HEK293 (cell line): Measurements from ENCODE around the gene HS3ST5.

ENCODE experiments used
- CTCF ChIA-PET: fragments of 350-600 bp; formaldehyde crosslinking; extraction: SDS; loops from one replicate; lab custom pipeline; 2021; ENCODE audit warnings: antibody characterized with exemption; lab: Yijun Ruan, JAX
- POLR2A ChIA-PET: fragments of 300-600 bp; formaldehyde crosslinking; extraction: SDS; loops from one replicate; lab custom pipeline; 2020; ENCODE audit warnings: antibody characterized with exemption, inconsistent platforms; lab: Yijun Ruan, JAX
- H3K27ac ChIP-seq: fragments of 200-500 bp; sonication (Bioruptor generic); 2 replicates; pipeline ENCODE4 v1.5.1; 2014; ENCODE audit warnings: low read depth, low read length, control low read depth, inconsistent platforms; ENCODE audit errors: extremely low read depth
- H3K36me3 ChIP-seq, 2 experiments: fragments of 200-500 bp in 1 of 2; sonication (Bioruptor generic) in 1 of 2; 1 replicate in 1 of 2; 2 replicates in 1 of 2; pipeline ENCODE4 v1.5.1; 2014 to 2017; ENCODE audit warnings: inconsistent platforms in 2 of 2, low read length in 2 of 2; ENCODE audit not compliant: control insufficient read depth in 2 of 2, insufficient read depth in 1 of 2
- H3K4me1 ChIP-seq: fragments of 200-500 bp; sonication (Bioruptor generic); 2 replicates; pipeline ENCODE4 v1.5.1; 2014; ENCODE audit warnings: mild to moderate bottlenecking, low read length, inconsistent platforms; ENCODE audit not compliant: control insufficient read depth, insufficient read depth
- H3K4me3 ChIP-seq: 2 replicates; pipeline ENCODE4 v1.5.1; 2011; ENCODE audit warnings: low read depth, mild to moderate bottlenecking, control low read depth, low read length, moderate library complexity
- H3K9me3 ChIP-seq: fragments of 200-500 bp; sonication (Bioruptor generic); 2 replicates; pipeline ENCODE4 v1.5.1; 2014; ENCODE audit warnings: low read depth, low read length, inconsistent platforms; ENCODE audit not compliant: control insufficient read depth, insufficient read depth
- GLI4 ChIP-seq: fragments of 450-650 bp; formaldehyde crosslinking; IDR thresholded peaks from 2 replicates; pipeline ENCODE4 v1.5.1; 2016; ENCODE audit warnings: missing biosample characterization, missing genetic modification characterization
- GLIS2 ChIP-seq: fragments of 450-650 bp; formaldehyde crosslinking; IDR thresholded peaks from 2 replicates; pipeline ENCODE4 v1.5.1; 2016; ENCODE audit warnings: missing biosample characterization, missing genetic modification characterization
- MEIS1 ChIP-seq: sonication (generic); formaldehyde crosslinking; IDR thresholded peaks from 2 replicates; pipeline ENCODE4 v1.8.1; 2022; ENCODE audit warnings: missing genetic modification reagents, mild to moderate bottlenecking, borderline replicate concordance
- MYNN ChIP-seq: fragments of 450-650 bp; formaldehyde crosslinking; IDR thresholded peaks from 2 replicates; pipeline ENCODE4 v1.5.1; 2016; ENCODE audit warnings: missing biosample characterization, missing genetic modification characterization, borderline replicate concordance
- ZNF146 ChIP-seq: fragments of 450-650 bp; formaldehyde crosslinking; IDR thresholded peaks from 2 replicates; pipeline ENCODE4 v1.5.1; 2016; ENCODE audit warnings: missing biosample characterization, missing genetic modification characterization
- ZNF16 ChIP-seq: fragments of 450-650 bp; formaldehyde crosslinking; IDR thresholded peaks from 2 replicates; pipeline ENCODE4 v1.5.1; 2016; ENCODE audit warnings: low read depth, missing biosample characterization, missing genetic modification characterization
- ZNF292 ChIP-seq: fragments of 450-650 bp; formaldehyde crosslinking; IDR thresholded peaks from 2 replicates; pipeline ENCODE4 v1.5.1; 2016; ENCODE audit warnings: low read depth, missing biosample characterization, missing genetic modification characterization, borderline replicate concordance
- ZNF426 ChIP-seq: fragments of 450-650 bp; formaldehyde crosslinking; IDR thresholded peaks from 2 replicates; pipeline ENCODE4 v1.5.1; 2017; ENCODE audit warnings: missing biosample characterization, missing genetic modification characterization, mild to moderate bottlenecking, inconsistent platforms, moderate library complexity
- ZNF596 ChIP-seq: fragments of 450-650 bp; IDR thresholded peaks from 2 replicates; pipeline ENCODE4 v1.5.0; 2018; ENCODE audit warnings: missing biosample characterization, mild to moderate bottlenecking, missing genetic modification characterization, moderate library complexity
- ZNF600 ChIP-seq: fragments of 450-650 bp; formaldehyde crosslinking; IDR thresholded peaks from 2 replicates; pipeline ENCODE4 v1.5.1; 2016; ENCODE audit warnings: missing biosample characterization, missing genetic modification characterization
- ZNF677 ChIP-seq: fragments of 450-650 bp; IDR thresholded peaks from 2 replicates; pipeline ENCODE4 v1.5.0; 2018; ENCODE audit warnings: missing biosample characterization, mild to moderate bottlenecking, missing genetic modification characterization, moderate library complexity
- ZNF830 ChIP-seq: fragments of 450-650 bp; IDR thresholded peaks from 2 replicates; pipeline ENCODE4 v1.5.0; 2018; ENCODE audit warnings: missing biosample characterization, missing genetic modification characterization, low read depth, mild to moderate bottlenecking, moderate library complexity
- TF ChIP-seq, protein P1 (sequence below): fragments of 450-650 bp; formaldehyde crosslinking; IDR thresholded peaks from 2 replicates; pipeline ENCODE4 v1.5.1; 2016; ENCODE audit warnings: missing biosample characterization, missing genetic modification characterization
- TF ChIP-seq, protein P2 (sequence below): fragments of 450-650 bp; formaldehyde crosslinking; conservative IDR thresholded peaks from 2 replicates; pipeline ENCODE4 v1.5.1; 2016; ENCODE audit warnings: low read depth, missing biosample characterization, missing genetic modification characterization
- TF ChIP-seq, protein P3 (sequence below): fragments of 450-650 bp; formaldehyde crosslinking; IDR thresholded peaks from 2 replicates; pipeline ENCODE4 v1.5.1; 2016; ENCODE audit warnings: missing biosample characterization, missing genetic modification characterization, borderline replicate concordance
- TF ChIP-seq, protein P4 (sequence below): fragments of 450-650 bp; formaldehyde crosslinking; IDR thresholded peaks from 2 replicates; pipeline ENCODE4 v1.5.1; 2016; ENCODE audit warnings: missing biosample characterization, missing genetic modification characterization

The HS3ST5 gene

DNA sequence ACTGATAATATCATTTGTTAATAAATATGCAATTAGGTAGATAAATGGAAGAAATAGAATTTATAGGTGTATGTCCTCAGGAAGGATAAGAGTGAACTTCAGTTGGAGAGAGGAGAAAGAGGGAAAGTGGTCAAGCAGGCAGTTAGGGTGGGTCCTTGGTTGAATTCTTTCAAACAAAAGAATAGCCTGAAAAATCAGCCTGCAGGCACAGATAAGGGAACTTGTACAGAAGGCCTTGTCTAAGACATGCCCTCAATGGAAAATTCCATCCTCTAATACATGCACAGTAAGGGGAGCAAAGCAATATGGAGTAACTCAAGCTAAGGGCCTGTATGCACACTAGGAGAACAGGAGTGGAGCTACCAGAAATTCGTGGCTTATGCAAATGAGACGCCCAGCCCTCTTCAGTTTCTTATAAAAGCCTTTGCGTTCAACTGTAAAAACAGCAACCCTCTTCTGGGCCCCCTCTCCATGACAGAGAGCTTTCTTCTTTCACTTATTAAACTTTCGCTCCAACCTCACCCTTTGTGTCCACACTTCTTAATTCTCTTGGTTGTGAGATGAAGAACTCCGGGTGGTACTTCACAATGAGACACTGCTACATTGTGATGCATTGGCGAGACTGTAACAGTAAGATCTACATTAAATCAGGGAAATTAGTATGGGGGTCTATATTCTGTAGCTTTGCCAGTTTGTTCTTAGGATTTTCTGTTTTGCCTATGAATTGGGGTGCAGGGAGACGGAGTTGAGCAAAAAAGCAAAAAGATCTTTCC, 147.0 kb downstream of the HS3ST5 start:
- H3K36me3 ChIP-seq = no peaks in the 10 kb centered on the region

GRCh38 chr6:114195027-114195365, 147.8 kb downstream of the HS3ST5 start:
- POLR2A ChIA-PET = interaction anchor here (0.5 kb wide), 1 partner anchor 1164 kb away, joined by 6 read pairs; no protein-coding TSS in a partner anchor
- no peaks in the 10 kb centered on the region for H3K36me3 ChIP-seq
- H3K27ac ChIP-seq = no peak overlapping the region
- no peaks in the 10 kb centered on the region for H3K9me3 ChIP-seq
- CTCF ChIA-PET = interaction anchor here (1.2 kb wide), 1 partner anchor 86 kb away, joined by 3 read pairs; no protein-coding TSS in a partner anchor
- TF ChIP-seq GLIS2 (tag by site-specific recombination) = no peak
- TF ChIP-seq GLI4 (tag by site-specific recombination) = no peak
- no peak for TF ChIP-seq ZNF677 (tag by site-specific recombination)
- TF ChIP-seq ZNF596 (tag by site-specific recombination) = no peak
- TF ChIP-seq ZNF292 (tag by site-specific recombination) = no peak
- TF ChIP-seq ZNF146 (tag by site-specific recombination) = no peak
- TF ChIP-seq ZNF600 (tag by site-specific recombination) = no peak
- TF ChIP-seq, protein P1, sequence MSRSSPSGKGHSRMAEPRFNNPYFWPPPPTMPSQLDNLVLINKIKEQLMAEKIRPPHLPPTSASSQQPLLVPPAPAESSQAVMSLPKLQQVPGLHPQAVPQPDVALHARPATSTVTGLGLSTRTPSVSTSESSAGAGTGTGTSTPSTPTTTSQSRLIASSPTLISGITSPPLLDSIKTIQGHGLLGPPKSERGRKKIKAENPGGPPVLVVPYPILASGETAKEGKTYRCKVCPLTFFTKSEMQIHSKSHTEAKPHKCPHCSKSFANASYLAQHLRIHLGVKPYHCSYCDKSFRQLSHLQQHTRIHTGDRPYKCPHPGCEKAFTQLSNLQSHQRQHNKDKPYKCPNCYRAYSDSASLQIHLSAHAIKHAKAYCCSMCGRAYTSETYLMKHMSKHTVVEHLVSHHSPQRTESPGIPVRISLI (tag by site-specific recombination) = no peak
- no peak overlapping the region for H3K4me3 ChIP-seq
- H3K4me1 ChIP-seq = peaks cover 5% of the 10 kb centered on the region

More for the DNA sequence above, 147.0 kb downstream of the HS3ST5 start:
- CTCF ChIA-PET = interaction anchor here (0.7 to 1.2 kb wide), 4 partner anchors 14 to 87 kb away, joined by 3 to 5 read pairs (median 3); no protein-coding TSS in a partner anchor
- POLR2A ChIA-PET = no interaction called here
- no peak overlapping the region for H3K4me3 ChIP-seq
- H3K9me3 ChIP-seq = no peaks in the 10 kb centered on the region
- peaks cover 5% of the 10 kb centered on the region for H3K4me1 ChIP-seq
- TF ChIP-seq ZNF830 (no peak), MEIS1 (CRISPR knock-in tag) (no peak), ZNF16 (tag by site-specific recombination) (no peak)
- TF ChIP-seq, protein P2, sequence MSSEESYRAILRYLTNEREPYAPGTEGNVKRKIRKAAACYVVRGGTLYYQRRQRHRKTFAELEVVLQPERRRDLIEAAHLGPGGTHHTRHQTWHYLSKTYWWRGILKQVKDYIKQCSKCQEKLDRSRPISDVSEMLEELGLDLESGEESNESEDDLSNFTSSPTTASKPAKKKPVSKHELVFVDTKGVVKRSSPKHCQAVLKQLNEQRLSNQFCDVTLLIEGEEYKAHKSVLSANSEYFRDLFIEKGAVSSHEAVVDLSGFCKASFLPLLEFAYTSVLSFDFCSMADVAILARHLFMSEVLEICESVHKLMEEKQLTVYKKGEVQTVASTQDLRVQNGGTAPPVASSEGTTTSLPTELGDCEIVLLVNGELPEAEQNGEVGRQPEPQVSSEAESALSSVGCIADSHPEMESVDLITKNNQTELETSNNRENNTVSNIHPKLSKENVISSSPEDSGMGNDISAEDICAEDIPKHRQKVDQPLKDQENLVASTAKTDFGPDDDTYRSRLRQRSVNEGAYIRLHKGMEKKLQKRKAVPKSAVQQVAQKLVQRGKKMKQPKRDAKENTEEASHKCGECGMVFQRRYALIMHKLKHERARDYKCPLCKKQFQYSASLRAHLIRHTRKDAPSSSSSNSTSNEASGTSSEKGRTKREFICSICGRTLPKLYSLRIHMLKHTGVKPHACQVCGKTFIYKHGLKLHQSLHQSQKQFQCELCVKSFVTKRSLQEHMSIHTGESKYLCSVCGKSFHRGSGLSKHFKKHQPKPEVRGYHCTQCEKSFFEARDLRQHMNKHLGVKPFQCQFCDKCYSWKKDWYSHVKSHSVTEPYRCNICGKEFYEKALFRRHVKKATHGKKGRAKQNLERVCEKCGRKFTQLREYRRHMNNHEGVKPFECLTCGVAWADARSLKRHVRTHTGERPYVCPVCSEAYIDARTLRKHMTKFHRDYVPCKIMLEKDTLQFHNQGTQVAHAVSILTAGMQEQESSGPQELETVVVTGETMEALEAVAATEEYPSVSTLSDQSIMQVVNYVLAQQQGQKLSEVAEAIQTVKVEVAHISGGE (tag by site-specific recombination) = no peak
- TF ChIP-seq, all 188 proteins: peak for 0
- no peak overlapping the region for H3K27ac ChIP-seq

DNA sequence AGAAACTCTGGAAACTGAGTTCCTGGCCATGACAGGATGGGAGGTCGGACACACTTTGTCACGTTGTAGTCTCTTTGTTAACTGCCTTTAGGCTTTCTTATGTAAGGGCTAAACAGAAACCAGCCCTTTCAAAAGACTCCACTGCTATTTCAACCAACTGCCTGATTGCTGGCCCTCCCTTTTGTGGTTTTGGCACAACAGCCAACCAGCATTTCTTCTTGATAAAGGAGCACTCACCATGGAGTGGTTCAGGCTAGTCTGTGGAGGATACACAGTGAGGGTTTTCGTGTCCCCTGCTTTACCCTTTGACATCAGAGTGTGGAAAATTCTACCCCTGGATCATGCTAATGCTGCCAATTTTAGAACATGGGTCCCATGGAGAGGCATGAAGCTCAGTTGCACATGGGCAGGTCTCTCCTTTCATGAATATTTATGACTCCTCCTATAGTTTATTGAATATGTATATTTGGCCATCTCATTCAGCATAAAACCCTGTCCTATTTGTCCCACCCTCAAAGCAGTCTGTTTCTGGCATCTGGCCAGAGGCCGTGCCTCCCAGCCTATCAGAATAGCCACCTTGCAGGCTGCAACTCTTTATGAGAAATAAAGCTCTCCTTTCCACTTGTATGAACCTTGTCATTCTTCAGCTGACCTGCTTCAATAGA, 148.3 kb downstream of the HS3ST5 start:
- H3K27ac ChIP-seq = no peak overlapping the region
- H3K4me1 ChIP-seq = peaks cover 5% of the 10 kb centered on the region
- CTCF ChIA-PET = interaction anchor here (1.2 kb wide), 1 partner anchor 86 kb away, joined by 3 read pairs; no protein-coding TSS in a partner anchor
- no peaks in the 10 kb centered on the region for H3K9me3 ChIP-seq
- POLR2A ChIA-PET = interaction anchor here (0.5 kb wide), 1 partner anchor 1164 kb away, joined by 6 read pairs; no protein-coding TSS in a partner anchor
- TF ChIP-seq MYNN (tag by site-specific recombination) (no peak), ZNF426 (tag by site-specific recombination) (no peak)
- TF ChIP-seq, protein P3, sequence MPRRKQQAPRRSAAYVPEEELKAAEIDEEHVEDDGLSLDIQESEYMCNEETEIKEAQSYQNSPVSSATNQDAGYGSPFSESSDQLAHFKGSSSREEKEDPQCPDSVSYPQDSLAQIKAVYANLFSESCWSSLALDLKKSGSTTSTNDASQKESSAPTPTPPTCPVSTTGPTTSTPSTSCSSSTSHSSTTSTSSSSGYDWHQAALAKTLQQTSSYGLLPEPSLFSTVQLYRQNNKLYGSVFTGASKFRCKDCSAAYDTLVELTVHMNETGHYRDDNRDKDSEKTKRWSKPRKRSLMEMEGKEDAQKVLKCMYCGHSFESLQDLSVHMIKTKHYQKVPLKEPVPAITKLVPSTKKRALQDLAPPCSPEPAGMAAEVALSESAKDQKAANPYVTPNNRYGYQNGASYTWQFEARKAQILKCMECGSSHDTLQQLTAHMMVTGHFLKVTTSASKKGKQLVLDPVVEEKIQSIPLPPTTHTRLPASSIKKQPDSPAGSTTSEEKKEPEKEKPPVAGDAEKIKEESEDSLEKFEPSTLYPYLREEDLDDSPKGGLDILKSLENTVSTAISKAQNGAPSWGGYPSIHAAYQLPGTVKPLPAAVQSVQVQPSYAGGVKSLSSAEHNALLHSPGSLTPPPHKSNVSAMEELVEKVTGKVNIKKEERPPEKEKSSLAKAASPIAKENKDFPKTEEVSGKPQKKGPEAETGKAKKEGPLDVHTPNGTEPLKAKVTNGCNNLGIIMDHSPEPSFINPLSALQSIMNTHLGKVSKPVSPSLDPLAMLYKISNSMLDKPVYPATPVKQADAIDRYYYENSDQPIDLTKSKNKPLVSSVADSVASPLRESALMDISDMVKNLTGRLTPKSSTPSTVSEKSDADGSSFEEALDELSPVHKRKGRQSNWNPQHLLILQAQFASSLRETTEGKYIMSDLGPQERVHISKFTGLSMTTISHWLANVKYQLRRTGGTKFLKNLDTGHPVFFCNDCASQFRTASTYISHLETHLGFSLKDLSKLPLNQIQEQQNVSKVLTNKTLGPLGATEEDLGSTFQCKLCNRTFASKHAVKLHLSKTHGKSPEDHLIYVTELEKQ (tag by site-specific recombination) = no peak
- TF ChIP-seq, protein P4, sequence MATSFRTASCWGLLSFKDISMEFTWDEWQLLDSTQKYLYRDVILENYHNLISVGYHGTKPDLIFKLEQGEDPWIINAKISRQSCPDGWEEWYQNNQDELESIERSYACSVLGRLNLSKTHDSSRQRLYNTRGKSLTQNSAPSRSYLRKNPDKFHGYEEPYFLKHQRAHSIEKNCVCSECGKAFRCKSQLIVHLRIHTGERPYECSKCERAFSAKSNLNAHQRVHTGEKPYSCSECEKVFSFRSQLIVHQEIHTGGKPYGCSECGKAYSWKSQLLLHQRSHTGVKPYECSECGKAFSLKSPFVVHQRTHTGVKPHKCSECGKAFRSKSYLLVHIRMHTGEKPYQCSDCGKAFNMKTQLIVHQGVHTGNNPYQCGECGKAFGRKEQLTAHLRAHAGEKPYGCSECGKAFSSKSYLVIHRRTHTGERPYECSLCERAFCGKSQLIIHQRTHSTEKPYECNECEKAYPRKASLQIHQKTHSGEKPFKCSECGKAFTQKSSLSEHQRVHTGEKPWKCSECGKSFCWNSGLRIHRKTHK (tag by site-specific recombination) = no peak
- TF ChIP-seq, all 188 proteins: peak for 0
- Histone ChIP-seq H3K4me3 (no peak overlapping the region), H3K36me3 (no peaks in the 10 kb centered on the region)
